HS-5 (cell line): ENCODE data around the gene CKMT2.
A peak's percentile ranks its signal among the peaks of the same experiment; 100 is the strongest.

Experiments
- DNase-seq: peaks from one replicate; pipeline ENCODE4 v3.0.0-alpha.2; 2012; ENCODE audit warnings: low read depth

The CKMT2 gene

DNA sequence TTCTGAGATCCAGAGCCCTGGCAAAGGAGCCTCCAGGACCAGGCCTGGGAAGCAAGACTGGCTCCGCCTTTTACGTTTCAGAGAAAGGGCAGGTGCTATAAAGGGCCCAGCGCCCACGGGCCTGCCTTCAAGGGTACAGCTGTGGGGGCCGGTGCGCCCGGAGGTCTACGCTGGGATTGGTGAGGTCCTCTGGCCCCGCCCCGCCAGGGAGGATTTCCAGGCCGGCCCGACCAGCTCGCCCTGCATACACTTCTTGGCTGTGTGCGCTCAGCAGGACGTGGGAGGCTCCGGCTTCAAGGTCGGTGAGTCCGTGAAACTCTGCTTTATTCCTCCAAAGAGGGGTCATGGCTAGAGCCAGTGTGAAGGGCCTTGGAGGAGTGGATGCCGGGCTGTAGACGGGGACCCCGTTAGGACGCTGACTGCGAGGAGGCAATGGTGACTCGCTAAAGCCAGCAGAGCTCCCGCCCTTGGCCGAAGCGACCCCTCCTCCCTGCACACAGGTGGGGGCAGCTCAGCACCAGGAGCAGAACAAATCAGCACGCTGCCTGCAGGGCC lies at the start of gene CKMT2:
CKMT2 (plus strand) TSS at position 243 of the 555 bp plus-strand sequence. CDS start 17,811 bp downstream, outside the sequence.
- DNase-seq: no peak

DNA sequence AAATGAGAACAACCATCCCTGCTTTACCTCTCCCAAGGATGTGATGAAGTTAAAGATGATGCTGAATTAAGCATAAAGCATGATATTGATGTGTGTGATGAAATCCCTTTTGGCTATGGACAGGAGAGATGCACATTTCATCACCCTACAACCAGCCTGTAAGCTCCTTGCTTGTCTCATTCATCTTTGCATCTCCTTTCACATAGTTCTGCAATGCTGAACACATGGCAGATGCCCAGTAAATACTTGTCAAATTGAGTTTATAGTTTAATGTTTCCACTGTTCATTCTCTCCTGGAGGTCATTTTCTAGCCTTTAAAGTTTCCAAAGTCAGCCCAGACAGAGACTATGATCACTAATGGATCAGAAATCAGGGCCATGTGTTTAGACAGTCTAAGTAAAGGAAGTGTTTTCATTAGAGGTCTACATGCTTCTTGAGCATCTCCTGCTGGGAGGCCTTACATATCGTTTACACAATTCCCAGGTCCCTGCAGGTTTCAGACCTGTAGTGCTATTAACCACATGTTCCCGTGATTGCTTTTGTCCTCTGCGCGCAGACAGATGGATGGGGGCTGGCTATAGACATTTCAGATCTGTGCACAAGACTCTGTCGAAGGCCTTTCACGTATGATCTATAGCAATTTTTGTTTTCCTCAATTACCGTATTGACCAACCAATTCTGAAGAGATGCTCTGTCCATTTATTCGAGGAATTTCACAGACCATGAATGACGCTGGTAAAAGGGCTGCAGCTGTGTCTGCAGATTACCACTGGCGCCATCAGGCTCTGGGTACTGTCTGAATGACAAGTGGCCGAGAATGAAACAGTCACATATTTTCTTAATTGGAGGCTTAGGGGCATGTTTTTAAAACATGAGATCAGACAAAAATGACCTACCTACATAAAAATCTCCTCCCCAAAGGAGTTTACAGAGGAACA lies 49.0 kb upstream of the CKMT2 start:
- no peak for DNase-seq

DNA sequence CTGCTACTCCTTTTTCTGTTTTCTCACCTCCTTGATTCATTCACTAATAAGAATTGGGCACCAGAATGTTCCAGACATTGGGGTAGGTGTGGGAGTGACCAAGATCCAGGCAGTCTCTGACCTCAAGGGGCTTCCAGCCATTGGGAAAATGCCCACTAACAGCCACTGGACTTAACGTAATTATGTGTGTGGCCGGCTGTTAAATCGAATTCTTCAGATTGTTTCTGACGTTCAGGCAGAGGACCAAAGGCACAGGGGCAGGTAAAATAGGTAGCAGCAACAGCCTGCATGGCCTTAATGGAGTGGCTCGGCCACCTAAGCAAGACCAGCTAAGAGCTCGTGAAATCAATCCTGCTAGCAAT lies 48.4 kb upstream of the CKMT2 start:
- DNase-seq: no peak

DNA sequence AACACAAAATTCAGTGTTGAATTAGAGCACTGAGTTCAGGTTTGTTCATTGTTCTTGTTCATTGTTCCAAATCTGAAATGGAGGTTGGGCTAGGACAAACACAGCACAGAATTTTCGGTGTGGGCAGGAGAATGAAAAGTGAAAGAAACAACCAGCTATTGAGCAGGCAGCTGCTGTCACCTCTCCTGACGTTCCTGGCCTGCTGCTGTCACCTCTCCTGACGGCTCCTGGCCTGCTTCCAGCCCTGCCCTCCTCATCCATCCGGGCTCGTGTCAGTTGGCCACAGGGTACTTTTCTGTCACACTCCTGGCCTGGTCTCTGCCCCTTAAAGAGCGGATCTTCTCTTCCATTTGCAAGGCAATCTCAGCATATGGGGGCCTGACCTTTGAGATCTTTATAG lies 45.2 kb upstream of the CKMT2 start:
- DNase-seq: no peak

DNA sequence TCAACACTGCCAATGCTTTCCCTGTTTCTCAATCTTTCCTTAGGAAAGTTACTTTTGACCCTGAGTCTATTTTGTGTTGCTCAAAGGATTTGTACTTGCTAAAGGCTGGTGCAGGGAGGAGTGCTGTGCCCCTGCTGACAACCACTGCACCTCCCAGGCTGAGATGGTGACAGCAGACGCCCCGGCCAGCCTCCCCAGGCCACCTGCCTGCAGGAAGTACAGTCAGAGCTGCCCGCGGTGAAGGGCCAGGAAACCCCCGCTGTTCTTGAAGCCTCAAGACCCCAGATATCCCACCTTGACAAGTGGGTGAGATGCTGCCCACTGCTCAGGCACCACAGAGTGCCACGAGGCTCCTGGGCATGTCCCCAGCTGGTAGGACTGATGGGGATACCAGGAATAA lies 44.2 kb upstream of the CKMT2 start:
- DNase-seq: no peak

DNA sequence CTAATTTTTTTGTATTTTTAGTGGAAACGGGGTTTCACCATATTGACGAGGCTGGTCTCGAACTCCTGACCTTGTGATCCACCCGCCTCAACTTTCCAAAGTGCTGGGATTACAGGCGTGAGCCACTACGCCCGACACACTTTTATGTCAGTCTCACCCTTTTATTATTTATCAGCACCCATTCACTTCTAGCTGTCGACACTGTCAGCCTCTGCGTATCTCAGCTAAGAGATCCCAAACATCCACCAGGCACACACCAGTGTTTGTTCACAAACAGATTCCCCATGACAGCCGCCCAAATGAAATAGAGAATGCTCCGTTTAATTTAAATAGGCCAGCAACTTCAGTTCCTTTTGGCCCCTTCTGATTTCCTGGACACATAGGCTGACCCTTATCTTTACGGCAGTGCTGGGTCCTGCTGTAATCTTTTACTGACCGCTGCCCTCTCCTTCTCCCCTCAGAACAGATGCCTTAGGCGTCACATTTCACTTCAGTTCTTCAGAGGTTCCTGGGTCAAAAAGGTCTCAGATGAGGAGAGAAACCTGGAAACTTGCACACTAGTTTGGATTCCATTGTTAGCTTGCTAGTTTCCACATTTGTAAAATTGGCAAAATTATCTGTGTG lies 43.1 kb upstream of the CKMT2 start:
- DNase-seq: no peak

DNA sequence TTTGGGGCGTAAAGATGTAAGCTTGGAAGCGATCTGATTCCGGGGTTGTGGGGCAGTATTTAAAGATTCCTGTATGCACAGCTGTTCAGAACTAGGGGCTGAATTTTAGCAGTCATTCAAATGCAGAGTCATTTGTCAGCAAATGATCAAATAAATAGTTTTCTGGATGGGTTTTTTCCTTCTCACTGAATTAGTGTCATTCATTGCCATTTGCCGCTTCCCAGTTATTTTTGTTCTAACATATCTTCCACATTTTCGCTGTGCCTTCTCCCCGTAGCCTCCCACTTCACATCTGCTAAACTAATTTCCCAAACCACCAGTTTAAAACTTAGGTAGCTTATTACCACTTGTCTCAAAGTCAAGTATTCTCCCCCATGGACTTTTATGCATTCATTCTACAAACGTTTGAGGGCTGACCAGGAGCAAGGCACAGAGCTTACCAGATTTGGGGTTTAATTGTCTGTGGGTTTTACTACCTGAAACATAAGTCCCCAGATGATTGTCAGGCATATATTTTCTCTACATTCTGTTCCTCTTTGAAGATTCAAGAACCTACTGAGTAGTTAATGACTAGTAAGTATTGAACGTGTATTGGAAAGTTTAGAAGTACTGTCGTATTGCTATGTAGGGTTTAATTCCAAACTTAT lies 41.3 kb upstream of the CKMT2 start:
- DNase-seq: no peak

DNA sequence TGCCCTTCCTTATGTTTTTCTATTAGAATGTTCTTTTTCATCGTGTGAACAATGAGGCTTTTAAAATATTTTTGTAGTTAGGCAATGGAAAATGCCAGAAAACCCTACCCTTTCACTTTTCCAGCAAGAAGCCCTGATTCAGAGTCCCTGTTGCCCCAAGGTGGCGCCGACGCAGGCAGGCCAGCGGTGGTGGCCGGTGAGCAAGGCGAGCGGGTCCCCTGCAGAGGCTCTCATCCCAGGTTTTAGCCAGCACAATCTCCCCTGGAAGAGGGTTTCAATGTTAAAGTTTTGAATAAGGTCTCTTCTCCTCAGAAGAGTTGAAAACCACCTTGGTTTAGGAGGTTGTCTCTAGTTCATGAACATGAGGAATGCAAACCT lies 40.8 kb upstream of the CKMT2 start:
- DNase-seq: no peak

DNA sequence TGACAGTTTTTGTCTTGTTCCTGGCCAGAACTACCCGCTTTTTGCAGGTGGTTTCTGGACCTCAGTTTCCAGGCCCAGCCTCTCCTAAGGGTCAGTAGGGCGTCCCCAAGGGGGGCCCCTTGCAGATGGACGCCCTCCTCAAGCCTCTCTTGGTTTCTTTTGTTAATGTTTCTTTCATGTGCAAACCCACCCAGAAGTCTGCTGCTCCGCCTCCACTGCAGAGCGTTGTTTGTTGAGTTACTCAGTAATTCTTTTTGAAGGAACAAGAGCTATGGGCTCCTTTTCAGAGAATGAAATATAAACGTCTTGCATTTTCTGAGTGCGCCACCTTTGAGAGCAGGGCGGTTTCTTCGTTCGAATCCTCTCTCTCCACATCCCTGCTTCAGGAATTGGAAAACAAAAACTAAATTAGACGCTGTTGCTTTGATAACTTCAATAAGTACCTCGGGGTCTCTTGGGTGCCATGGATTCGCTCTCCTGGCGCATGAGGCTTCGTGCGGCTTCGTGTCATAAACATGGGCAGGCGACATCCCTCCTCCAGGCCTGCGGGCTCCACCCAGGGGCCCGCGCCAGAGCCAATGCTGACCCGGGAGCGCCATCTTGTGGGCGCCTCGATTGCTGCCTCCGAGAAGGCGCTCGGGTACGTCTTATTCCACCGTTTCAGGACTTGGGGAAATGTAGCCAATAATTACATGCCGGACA lies 38.3 kb upstream of the CKMT2 start:
- DNase-seq: peak; percentile 16

DNA sequence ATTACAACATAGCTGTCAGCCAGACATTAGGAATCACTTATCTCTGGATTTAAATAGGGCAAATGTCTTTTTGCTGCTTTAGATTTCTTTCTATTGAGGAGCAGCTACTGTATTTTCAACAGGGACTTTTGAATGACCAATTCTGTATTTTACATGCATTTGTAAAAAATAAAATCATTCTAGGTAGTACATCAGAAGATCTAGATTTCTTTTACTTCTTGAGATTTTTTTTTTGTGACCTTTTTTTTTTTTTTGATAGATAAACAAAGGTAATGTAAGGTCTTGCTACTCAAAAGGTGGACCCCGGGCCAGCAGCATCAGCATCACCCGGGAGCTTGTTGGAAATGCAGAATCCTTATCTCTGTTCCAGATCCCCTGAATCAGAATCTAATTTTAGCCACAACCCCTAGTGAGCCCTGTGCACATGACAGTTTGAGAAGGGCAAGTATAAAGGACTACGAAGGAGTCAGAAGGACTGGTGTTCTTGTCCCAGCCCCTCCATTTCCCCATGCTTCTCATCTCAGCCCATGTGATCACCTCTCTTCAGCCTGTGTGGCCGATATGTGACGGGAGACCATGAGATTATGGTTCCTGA lies 37.7 kb upstream of the CKMT2 start:
- no peak for DNase-seq

DNA sequence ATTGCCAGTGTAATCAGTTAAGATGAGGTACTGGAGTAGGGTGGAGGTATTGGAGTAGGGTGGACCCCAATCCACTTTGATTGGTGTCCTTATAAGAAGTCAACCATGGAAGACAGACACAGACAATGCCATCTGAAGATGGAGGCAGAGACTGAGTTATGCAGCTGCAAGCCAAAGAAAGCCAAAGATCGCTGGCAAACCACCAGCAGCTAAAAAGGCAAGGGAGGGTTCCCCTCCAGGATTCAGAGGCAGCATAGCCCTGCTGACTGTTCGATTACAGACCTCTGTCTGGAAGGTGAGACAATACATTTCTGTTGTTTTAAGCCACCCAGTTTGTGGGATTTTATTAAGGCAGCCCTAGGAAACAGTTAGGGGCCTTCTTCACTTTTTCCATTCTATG lies 30.5 kb upstream of the CKMT2 start:
- DNase-seq: no peak

DNA sequence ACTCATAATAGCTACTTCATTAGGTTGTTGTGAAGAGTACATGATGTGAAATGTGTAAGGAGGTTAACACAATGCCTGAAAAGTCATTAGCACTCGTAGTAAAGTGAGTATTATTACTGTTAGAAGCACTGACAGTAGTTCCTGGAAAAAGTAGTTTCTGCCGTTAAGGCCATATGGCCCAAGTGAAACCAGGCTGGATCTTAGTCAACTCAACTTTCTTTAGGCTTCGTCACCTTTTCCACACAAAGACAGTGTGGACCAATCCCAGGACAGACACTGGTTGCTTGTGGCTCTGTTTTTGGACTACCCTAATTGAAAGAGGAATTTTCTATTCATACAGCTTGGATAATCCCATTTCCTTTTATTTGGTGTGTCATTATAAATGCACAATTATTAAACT lies 29.4 kb upstream of the CKMT2 start:
- no peak for DNase-seq

DNA sequence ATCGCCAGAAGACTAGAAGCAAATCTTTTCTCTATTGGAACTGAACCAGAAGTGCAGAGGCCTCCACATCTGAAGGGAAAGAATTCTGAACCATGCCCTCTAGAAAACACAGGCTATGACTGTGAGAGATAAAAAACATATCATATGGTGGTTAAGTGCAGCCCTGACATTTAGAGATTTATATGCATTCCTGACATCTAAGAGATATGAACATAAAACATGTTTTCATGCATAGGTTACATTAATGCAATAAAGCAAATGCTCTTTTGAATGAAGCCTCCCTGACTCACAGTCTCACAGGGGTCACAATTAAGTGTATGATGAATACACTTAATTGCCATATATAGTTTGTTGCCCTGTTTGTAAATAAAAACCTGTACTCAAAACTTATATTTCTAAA lies 28.9 kb upstream of the CKMT2 start:
- no peak for DNase-seq

DNA sequence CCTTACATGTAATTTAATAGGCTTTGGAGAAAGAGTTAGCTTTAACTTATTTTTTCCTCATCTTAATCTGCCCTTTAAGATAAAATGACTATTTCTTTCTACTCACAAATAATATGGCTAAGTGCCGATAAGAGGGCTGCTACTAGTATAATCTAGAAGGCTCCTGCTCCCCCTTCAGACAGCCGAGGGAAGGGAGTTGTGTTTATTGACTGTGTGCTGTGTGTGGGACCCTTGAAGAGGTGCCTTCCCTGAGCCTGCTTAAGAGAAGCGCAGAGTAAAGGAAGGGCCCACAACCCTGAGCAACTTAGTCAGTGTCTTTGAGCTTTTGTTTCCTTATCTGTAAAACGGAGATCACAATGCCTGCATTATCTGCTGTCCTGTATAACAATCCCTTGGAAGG lies 28.1 kb upstream of the CKMT2 start:
- DNase-seq: no peak

DNA sequence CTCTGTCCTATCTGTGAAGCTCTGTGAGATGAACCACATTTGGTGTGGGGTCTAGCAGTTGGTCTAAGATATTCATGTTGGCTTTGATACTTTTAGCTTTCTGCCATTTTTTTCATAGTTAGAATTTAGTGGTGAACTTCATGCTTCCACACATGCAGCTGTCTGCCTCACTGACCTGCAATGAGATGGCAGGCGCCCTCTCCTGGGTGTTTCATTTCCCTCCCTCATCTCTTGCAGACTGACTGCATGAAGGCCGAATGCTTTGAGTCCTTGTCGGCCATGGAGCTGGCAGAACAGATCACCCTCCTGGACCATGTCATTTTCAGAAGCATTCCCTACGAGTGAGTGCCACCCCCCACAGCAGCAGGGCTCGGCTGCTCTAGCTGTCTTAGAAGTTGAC lies 26.1 kb upstream of the CKMT2 start:
- no peak for DNase-seq

DNA sequence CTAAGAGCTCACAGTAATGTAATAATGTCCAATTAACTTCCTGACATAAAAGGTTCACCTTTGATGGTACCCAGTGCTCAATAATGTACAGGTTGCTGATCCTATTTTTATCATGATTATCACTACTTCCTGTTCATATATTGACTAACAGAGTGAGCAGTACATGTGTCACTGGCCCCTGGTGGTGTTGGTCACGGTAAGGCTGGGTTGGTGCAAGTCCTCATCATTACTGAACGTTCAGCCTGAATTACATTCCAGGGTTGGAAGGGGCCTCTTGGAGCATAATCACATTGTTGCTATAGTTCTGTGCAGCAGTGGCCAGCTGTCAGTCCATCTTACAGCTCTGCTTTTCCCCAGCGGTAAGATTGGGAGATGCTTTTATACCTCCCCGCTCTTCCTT lies 24.2 kb upstream of the CKMT2 start:
- no peak for DNase-seq

DNA sequence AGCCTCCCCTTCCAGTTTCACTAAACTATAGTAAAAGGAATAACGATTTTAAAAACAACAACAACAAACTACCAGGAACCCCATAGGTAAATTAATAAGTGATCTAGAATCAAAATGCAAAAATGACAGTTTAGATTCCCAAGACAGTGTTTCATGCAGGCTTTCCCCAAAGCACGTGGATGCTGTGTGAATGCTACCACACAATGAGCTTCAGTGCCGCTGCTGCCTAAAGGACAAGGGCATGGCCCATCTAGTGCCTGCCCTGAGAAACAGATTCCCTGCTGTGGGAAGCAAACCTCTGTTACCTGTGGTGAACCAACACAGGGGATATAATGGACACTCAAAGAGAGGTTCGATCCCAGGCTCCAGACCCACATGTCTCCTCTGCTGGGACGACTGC lies 23.7 kb upstream of the CKMT2 start:
- no peak for DNase-seq

DNA sequence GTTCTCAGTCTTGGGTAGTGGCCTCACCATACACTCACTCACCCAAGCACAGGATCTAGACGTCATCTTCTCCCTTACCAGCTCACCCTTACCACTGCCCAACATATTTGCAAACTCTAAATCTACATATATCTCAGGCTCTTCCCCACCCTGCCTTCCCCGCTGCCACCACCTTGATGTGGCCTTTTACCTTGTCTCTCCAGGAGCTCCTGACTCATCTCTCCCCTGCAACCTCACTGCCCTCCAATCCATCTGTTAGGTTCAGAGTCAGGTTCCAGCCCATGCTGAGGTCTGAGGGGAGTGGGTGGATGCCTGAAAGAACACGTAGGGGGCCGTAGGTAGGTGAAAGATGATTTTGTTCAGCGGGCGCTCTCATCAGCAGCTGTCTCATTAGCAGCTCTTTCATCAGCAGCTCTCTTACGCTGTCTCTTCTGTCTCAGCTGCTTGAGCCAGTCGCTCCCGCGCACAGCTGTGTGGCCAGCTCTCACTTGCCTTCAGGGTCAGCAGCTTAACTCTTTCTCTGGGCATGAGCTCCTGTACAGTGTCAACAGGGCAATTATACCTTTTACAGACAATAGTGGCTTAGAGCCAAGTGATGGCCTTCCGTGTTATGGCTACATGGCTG lies 23.1 kb upstream of the CKMT2 start:
- DNase-seq: no peak

DNA sequence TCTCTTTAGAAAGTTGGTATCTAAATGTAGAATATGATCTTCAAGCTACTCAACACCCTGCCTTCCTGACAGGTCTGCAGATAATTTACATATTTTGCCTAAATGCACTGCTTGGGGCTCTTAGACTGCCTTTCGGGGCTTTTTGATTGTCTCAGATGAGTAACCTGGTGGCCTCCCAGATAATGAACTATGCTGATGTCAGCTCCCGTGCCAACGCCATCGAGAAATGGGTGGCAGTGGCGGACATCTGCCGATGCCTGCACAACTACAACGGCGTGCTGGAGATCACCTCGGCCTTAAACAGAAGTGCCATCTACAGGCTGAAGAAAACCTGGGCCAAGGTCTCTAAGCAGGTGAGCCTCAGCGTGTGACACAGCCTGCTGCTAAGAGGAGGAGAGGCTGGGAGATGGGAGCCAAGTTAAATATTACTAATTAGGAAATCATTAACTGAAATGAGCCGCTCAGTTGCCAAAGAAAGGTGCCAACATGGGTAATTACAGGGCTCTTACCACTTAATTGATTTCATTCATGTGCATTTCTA lies 20.8 kb upstream of the CKMT2 start:
- no peak for DNase-seq

DNA sequence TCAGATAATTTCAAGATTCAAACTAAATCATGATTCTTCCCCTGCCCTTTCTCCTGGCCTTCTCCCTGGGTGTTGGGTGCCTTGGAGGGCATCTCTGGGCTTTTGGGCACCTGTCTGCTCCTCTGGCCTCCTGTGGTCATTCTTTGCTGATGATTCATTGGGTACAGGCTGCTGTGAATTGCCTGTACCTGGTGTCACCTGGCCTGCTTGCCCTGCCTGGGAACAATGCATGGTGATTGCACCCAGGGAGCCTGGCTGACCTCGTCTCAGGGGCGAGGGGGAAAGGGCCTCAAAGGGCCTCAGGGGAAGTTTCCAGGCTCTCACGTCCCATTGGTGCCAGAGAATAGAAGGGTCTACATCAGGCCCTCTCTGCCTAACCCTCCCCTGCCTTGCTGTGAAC lies 20.1 kb upstream of the CKMT2 start:
- no peak for DNase-seq

DNA sequence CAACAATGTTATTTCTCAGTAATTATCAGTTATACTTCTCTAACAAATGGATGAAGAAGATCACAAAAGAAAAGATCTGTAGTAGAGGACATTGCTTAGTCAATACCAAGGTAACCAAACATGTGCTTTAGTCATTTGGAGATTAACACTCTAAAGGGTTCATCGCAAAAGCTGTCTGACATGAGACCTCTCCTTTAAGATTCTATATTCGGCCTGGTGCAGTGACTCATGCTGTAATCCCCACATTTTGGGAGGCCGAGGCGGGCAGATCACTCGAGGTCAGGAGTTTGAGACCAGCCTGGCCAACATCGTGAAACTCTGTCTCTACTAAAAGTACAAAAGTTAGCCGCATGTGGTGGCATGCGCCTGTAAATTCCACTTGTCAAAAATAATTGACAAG lies 18.3 kb upstream of the CKMT2 start:
- no peak for DNase-seq
